Vagina (tissue), 2 donors: ENCODE data around the gene REXO4.

Experiments
- CTCF ChIP-seq, 3 experiments: fragments of 450-650 bp in 2 of 3; fragments of 200-600 bp in 1 of 3; sonication (generic) in 1 of 3; IDR thresholded peaks; one replicate each; pipeline ENCODE4 v1.5.1; 2017 to 2019; ENCODE audit warnings: antibody characterized with exemption in 3 of 3, mild to moderate bottlenecking in 2 of 3, moderate library complexity in 2 of 3
- POLR2A ChIP-seq, 2 donors: fragments of 450-650 bp; IDR thresholded peaks; one replicate each; pipeline ENCODE4 v1.6.1; 2017; ENCODE audit warnings: antibody characterized with exemption in 2 of 2, mild to moderate bottlenecking in 2 of 2, moderate library complexity in 2 of 2
- POLR2AphosphoS5 ChIP-seq, 2 donors: sonication (generic); formaldehyde crosslinking; IDR thresholded peaks; one replicate each; pipeline ENCODE4 v1.9.0; 2017; ENCODE audit warnings: antibody characterized with exemption in 2 of 2, mild to moderate bottlenecking in 2 of 2, low read depth in 1 of 2; ENCODE audit not compliant: insufficient read depth in 1 of 2

- no peak for TF ChIP-seq CTCF (IDR thresholded peaks at IDR 0.05)
- no peak for TF ChIP-seq POLR2AphosphoS5 (IDR thresholded peaks at IDR 0.05; ENCODE audit: insufficient read depth in 1 of 2, low read depth in 1 of 2)
- TF ChIP-seq POLR2A (IDR thresholded peaks at IDR 0.05), result no peak
Observed at GRCh38 chr9:133369422-133369821, 48.4 kb downstream of the REXO4 start.
